ENCODE measurements around the gene BNC2.

DNA sequence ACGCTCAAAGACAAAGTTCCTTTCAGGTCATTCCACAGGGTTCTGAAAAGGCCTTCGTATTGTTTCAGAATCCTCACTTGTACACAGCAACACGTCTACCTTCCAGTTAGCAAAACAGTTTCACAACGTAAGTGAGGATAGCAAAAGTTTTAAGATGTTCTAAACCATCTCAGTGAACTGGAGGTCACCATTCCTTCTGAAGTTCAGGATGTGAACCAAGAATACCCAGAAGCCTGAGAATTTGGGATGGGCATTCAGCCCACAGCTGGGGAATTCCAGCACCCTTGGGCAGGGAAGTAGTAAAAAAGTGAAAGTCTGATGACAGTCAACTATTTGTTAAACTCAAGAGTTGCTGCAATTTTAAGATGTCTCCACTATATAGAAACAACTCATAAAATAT lies 224.5 kb downstream of the BNC2 start:
- TF ChIP-seq POLR2A (IDR thresholded peaks at IDR 0.05): no peak
- TF ChIP-seq, protein P1, sequence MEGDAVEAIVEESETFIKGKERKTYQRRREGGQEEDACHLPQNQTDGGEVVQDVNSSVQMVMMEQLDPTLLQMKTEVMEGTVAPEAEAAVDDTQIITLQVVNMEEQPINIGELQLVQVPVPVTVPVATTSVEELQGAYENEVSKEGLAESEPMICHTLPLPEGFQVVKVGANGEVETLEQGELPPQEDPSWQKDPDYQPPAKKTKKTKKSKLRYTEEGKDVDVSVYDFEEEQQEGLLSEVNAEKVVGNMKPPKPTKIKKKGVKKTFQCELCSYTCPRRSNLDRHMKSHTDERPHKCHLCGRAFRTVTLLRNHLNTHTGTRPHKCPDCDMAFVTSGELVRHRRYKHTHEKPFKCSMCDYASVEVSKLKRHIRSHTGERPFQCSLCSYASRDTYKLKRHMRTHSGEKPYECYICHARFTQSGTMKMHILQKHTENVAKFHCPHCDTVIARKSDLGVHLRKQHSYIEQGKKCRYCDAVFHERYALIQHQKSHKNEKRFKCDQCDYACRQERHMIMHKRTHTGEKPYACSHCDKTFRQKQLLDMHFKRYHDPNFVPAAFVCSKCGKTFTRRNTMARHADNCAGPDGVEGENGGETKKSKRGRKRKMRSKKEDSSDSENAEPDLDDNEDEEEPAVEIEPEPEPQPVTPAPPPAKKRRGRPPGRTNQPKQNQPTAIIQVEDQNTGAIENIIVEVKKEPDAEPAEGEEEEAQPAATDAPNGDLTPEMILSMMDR (IDR thresholded peaks at IDR 0.05): no peak

Measured in Peyer's patch (tissue), 4 donors.